ENCODE results near the gene CAMTA1.

The CAMTA1 gene

GRCh38 chr1:7424352-7424890 is 639.2 kb downstream of the CAMTA1 start:
- H3K4me3 ChIP-seq (ENCODE audit: extremely low read depth, insufficient read depth, low read length, poor library complexity, severe bottlenecking) = no peak overlapping the region
- WGBS, 2 experiments (ENCODE audit: insufficient coverage in 2 of 2) = 76 to 96% methylated on average over 4 to 6 of the region's 9 CpGs
- H3K4me1 ChIP-seq (ENCODE audit: control insufficient read depth, insufficient read depth, low read length, poor library complexity, severe bottlenecking) = peaks cover 10% of the 10 kb centered on the region
- H3K27ac ChIP-seq (ENCODE audit: low read depth, low read length, severe bottlenecking) = no peak overlapping the region
- H3K36me3 ChIP-seq (ENCODE audit: control insufficient read depth, insufficient read depth, low read length) = no peaks in the 10 kb centered on the region
- no peaks in the 10 kb centered on the region for H3K9me3 ChIP-seq (ENCODE audit: control insufficient read depth, low read length)

GRCh38 chr1:7425229-7425628 is 640.0 kb downstream of the CAMTA1 start:
- WGBS, 2 experiments (ENCODE audit: insufficient coverage in 2 of 2) = 96 to 100% methylated on average over 4 to 5 of the region's 6 CpGs
- Histone ChIP-seq H3K4me3 (ENCODE audit: extremely low read depth, insufficient read depth, low read length, poor library complexity, severe bottlenecking) (no peak overlapping the region), H3K9me3 (ENCODE audit: control insufficient read depth, low read length) (no peaks in the 10 kb centered on the region), H3K4me1 (ENCODE audit: control insufficient read depth, insufficient read depth, low read length, poor library complexity, severe bottlenecking) (peaks cover 10% of the 10 kb centered on the region), H3K27ac (ENCODE audit: low read depth, low read length, severe bottlenecking) (no peak overlapping the region), H3K36me3 (ENCODE audit: control insufficient read depth, insufficient read depth, low read length) (no peaks in the 10 kb centered on the region)

- Histone ChIP-seq H3K27ac (ENCODE audit: low read depth, low read length, severe bottlenecking) (no peak overlapping the region), H3K9me3 (ENCODE audit: control insufficient read depth, low read length) (no peaks in the 10 kb centered on the region), H3K36me3 (ENCODE audit: control insufficient read depth, insufficient read depth, low read length) (no peaks in the 10 kb centered on the region), H3K4me3 (ENCODE audit: extremely low read depth, insufficient read depth, low read length, poor library complexity, severe bottlenecking) (no peak overlapping the region), H3K4me1 (ENCODE audit: control insufficient read depth, insufficient read depth, low read length, poor library complexity, severe bottlenecking) (peaks cover 10% of the 10 kb centered on the region)
- WGBS, 2 experiments (ENCODE audit: insufficient coverage in 2 of 2) = 88 to 93% methylated on average over 3 of the region's 3 CpGs
These were observed 640.5 kb downstream of the CAMTA1 start for GRCh38 chr1:7425771-7426170.

- Histone ChIP-seq H3K27ac (ENCODE audit: low read depth, low read length, severe bottlenecking) (no peak overlapping the region), H3K36me3 (ENCODE audit: control insufficient read depth, insufficient read depth, low read length) (no peaks in the 10 kb centered on the region), H3K4me3 (ENCODE audit: extremely low read depth, insufficient read depth, low read length, poor library complexity, severe bottlenecking) (no peak overlapping the region), H3K9me3 (ENCODE audit: control insufficient read depth, low read length) (no peaks in the 10 kb centered on the region), H3K4me1 (ENCODE audit: control insufficient read depth, insufficient read depth, low read length, poor library complexity, severe bottlenecking) (peaks cover 10% of the 10 kb centered on the region)
- WGBS, 2 experiments (ENCODE audit: insufficient coverage in 2 of 2) = 80 to 83% methylated on average over 12 to 13 of the region's 17 CpGs
These were observed 641.7 kb downstream of the CAMTA1 start for GRCh38 chr1:7426780-7427604.

- 86 to 93% methylated on average over 12 to 15 of the region's 17 CpGs for WGBS, 2 experiments (ENCODE audit: insufficient coverage in 2 of 2)
- H3K27ac ChIP-seq (ENCODE audit: low read depth, low read length, severe bottlenecking) = no peak overlapping the region
- no peaks in the 10 kb centered on the region for H3K36me3 ChIP-seq (ENCODE audit: control insufficient read depth, insufficient read depth, low read length)
- no peak overlapping the region for H3K4me3 ChIP-seq (ENCODE audit: extremely low read depth, insufficient read depth, low read length, poor library complexity, severe bottlenecking)
- H3K4me1 ChIP-seq (ENCODE audit: control insufficient read depth, insufficient read depth, low read length, poor library complexity, severe bottlenecking) = peaks cover 12% of the 10 kb centered on the region
- no peaks in the 10 kb centered on the region for H3K9me3 ChIP-seq (ENCODE audit: control insufficient read depth, low read length)
These were observed 642.5 kb downstream of the CAMTA1 start for GRCh38 chr1:7427605-7428300.

GRCh38 chr1:7429290-7429689 is 644.0 kb downstream of the CAMTA1 start:
- Histone ChIP-seq H3K27ac (ENCODE audit: low read depth, low read length, severe bottlenecking) (no peak overlapping the region), H3K4me3 (ENCODE audit: extremely low read depth, insufficient read depth, low read length, poor library complexity, severe bottlenecking) (no peak overlapping the region), H3K4me1 (ENCODE audit: control insufficient read depth, insufficient read depth, low read length, poor library complexity, severe bottlenecking) (peaks cover 18% of the 10 kb centered on the region), H3K36me3 (ENCODE audit: control insufficient read depth, insufficient read depth, low read length) (no peaks in the 10 kb centered on the region), H3K9me3 (ENCODE audit: control insufficient read depth, low read length) (no peaks in the 10 kb centered on the region)
- 96 to 100% methylated on average over 3 of the region's 3 CpGs for WGBS, 2 experiments (ENCODE audit: insufficient coverage in 2 of 2)

- Histone ChIP-seq H3K27ac (ENCODE audit: low read depth, low read length, severe bottlenecking) (no peak overlapping the region), H3K4me1 (ENCODE audit: control insufficient read depth, insufficient read depth, low read length, poor library complexity, severe bottlenecking) (peaks cover 17% of the 10 kb centered on the region), H3K9me3 (ENCODE audit: control insufficient read depth, low read length) (no peaks in the 10 kb centered on the region), H3K4me3 (ENCODE audit: extremely low read depth, insufficient read depth, low read length, poor library complexity, severe bottlenecking) (no peak overlapping the region), H3K36me3 (ENCODE audit: control insufficient read depth, insufficient read depth, low read length) (no peaks in the 10 kb centered on the region)
- WGBS, 2 experiments (ENCODE audit: insufficient coverage in 2 of 2) = 96% methylated on average over 6 of the region's 7 CpGs
These were observed 644.9 kb downstream of the CAMTA1 start for GRCh38 chr1:7430047-7430608.

- H3K9me3 ChIP-seq (ENCODE audit: control insufficient read depth, low read length) = no peaks in the 10 kb centered on the region
- H3K4me1 ChIP-seq (ENCODE audit: control insufficient read depth, insufficient read depth, low read length, poor library complexity, severe bottlenecking) = peaks cover 17% of the 10 kb centered on the region
- no peak overlapping the region for H3K4me3 ChIP-seq (ENCODE audit: extremely low read depth, insufficient read depth, low read length, poor library complexity, severe bottlenecking)
- no peaks in the 10 kb centered on the region for H3K36me3 ChIP-seq (ENCODE audit: control insufficient read depth, insufficient read depth, low read length)
- no CpG with 5 or more reads among the region's 1 CpG for WGBS, 2 experiments (ENCODE audit: insufficient coverage in 2 of 2)
- H3K27ac ChIP-seq (ENCODE audit: low read depth, low read length, severe bottlenecking) = no peak overlapping the region
These were observed 645.4 kb downstream of the CAMTA1 start for GRCh38 chr1:7430691-7431090.

GRCh38 chr1:7432102-7432899 is 647.0 kb downstream of the CAMTA1 start:
- H3K36me3 ChIP-seq (ENCODE audit: control insufficient read depth, insufficient read depth, low read length) = no peaks in the 10 kb centered on the region
- 88 to 90% methylated on average over 12 to 14 of the region's 15 CpGs for WGBS, 2 experiments (ENCODE audit: insufficient coverage in 2 of 2)
- no peaks in the 10 kb centered on the region for H3K9me3 ChIP-seq (ENCODE audit: control insufficient read depth, low read length)
- peaks cover 17% of the 10 kb centered on the region for H3K4me1 ChIP-seq (ENCODE audit: control insufficient read depth, insufficient read depth, low read length, poor library complexity, severe bottlenecking)
- no peak overlapping the region for H3K4me3 ChIP-seq (ENCODE audit: extremely low read depth, insufficient read depth, low read length, poor library complexity, severe bottlenecking)
- H3K27ac ChIP-seq (ENCODE audit: low read depth, low read length, severe bottlenecking) = no peak overlapping the region

GRCh38 chr1:7432900-7433380 is 647.7 kb downstream of the CAMTA1 start:
- Histone ChIP-seq H3K36me3 (ENCODE audit: control insufficient read depth, insufficient read depth, low read length) (no peaks in the 10 kb centered on the region), H3K27ac (ENCODE audit: low read depth, low read length, severe bottlenecking) (no peak overlapping the region), H3K4me1 (ENCODE audit: control insufficient read depth, insufficient read depth, low read length, poor library complexity, severe bottlenecking) (peaks cover 15% of the 10 kb centered on the region), H3K4me3 (ENCODE audit: extremely low read depth, insufficient read depth, low read length, poor library complexity, severe bottlenecking) (no peak overlapping the region), H3K9me3 (ENCODE audit: control insufficient read depth, low read length) (no peaks in the 10 kb centered on the region)
- 87 to 89% methylated on average over 4 to 5 of the region's 5 CpGs for WGBS, 2 experiments (ENCODE audit: insufficient coverage in 2 of 2)
